M059J (cell line): Measurements from ENCODE around the gene DIAPH3. TPM values are rescaled to one million over a fixed set of nuclear protein-coding genes. Genes with fewer than 3 reads are reported as not detected.

ENCODE experiments used
- DNase-seq: peaks from one replicate; pipeline ENCODE4 v3.0.0-alpha.2; 2012; ENCODE audit warnings: low read depth
- total RNA-seq: library from RNA; depleted of rRNA; stranded (reverse); fragments of >200 nt; shearing (Covaris generic); gene quantifications from 2 replicates; pipeline ENCODE4 v1.2.3, GENCODE V29; 2014

Gene DIAPH3
- total RNA-seq, 1 experiment from 2014 or later, result 17.2 TPM

DNA sequence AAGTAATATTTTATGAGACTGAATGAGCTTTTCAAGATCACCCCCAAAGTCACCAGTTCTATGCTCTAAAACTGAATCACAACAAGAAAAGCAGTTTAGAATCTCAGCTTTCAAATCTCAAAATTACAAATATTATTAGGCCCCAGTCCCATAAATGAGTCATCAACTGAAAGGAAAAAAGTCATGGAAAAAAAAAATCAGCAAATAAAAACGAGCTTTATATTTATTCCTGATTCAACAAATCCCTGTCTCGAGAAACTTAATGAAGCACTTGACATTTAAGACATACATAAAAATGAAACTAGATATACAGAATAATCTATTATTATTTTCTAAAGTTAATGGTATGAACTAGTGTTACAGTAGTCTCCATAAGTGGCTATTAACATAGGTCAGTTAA, 203.0 kb downstream of the DIAPH3 start:
- no peak for DNase-seq

DNA sequence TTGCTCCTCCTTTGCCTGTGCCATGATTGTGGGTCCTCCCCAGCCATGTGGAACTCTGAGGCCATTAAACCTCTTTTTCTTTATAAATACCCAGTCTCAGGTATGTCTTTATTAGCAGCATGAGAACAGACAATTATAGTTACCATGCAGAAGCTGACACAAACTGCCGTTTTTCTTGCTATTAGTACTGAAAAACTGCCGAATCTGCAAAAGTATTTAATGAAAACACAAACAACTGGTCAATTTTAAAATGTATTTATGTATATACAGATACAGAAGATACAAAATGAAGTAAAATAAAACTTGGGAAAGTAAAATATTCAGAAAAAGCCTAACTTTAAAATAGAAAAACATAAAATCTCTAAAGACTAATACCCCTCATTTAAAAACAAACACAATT, 206.3 kb downstream of the DIAPH3 start:
- no peak for DNase-seq

DNA sequence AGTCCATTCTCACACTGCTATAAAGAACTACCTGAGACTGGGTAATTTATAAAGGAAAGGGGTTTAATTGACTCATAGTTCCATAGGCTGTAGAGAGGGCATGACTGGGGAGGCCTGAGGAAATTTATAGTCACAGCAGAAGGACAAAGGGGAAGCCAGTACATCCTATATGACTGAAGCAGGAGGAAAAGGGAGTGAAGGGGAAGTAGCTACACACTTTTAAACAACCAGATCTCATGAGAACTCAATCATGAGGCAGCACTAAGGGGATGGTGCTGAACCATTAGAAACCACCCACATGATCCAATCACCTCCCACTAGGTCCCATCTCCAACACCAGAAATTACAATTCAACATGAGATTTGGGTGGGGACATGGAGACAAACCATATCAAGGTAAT, 209.1 kb downstream of the DIAPH3 start:
- DNase-seq, result no peak

DNA sequence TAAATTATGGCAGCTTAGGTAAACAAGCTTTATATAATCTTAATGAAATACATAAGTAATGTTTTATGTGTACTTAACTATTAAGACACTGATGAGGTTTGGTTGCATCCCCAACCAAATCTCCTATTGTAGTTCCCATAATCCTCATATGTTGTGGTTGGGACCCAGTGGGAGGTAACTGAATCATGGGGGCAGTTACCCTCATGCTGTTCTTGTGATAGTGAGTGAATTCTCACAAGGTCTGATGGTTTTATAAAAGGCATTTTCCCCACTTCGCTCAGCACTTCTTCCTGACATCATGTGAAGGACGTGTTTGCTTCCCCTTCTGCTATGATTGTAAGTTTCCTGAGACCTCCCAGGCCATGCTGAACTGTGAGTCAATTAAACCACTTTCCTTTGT, 212.7 kb downstream of the DIAPH3 start:
- DNase-seq, result no peak

DNA sequence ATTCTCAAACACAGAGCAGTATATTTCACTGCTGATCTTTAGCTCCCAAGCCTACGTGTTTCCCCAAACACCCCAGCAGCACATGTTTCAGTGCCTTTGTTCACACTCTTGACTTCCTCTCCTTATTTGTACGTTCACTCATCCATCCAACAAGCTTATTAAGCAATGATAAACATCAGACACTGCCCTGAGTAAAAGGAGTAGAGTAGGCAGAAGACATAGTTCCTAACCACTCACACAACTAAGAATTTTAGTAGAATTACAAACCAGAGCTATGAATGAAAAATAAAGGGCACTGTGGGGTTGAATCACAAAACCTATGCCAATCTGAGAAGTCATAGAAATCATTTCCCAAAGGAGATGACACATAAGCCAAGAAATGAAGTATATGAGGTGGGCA, 213.5 kb downstream of the DIAPH3 start:
- no peak for DNase-seq

DNA sequence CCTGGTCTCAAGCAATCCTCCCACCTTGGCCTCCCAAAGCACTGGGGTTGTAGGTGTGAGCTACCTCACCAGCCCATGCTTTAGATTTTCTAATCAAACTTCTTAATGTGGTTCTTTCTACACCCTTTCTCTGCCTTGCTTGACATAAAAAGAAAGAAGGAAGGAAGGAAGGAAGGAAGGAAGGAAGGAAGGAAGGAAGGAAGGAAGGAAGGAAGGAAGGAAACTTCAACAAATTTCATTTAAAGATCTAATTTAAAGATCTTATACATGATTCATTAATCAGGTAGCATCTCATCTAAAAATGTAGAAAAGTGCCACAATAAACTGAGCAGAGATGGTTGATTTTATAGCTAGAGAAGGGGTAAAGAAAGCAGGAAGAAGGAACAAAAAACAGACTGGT, 215.0 kb downstream of the DIAPH3 start:
- DNase-seq, result no peak

DNA sequence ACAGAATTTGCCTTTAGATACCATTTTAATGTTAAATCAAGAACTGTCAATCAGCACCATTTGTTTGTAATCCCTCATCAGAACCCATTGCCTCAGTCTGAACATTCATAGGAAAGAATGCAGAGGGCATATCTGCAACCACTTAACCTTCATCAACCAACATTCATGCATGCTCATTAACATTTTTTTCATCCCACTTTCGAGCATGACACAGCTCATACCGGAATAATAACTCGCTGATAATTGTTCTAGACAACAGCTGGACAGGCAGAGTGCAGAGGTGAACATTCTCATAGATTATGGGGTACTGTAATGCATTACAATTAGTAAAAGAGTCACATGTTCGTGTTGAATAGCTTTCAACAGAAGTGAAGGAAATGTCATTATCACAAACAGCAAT, 216.8 kb downstream of the DIAPH3 start:
- DNase-seq, result peak; percentile 0

DNA sequence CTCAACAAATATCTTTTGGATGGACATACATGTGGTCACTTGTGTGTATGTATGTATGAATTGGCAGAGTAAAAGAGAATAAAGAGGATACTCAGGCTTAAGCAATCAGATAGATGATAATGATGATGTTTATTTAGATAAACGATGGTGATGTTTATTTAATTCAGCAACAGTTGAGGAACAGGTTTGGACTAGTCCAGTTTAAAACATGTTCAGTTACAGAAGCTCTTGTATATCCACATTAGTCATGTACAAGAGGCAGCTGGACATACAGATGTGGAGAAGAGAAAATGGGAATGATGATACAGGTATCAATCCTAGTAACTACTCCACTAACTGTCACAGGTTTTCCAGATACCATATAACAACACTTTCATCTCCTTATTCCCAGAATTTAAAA, 232.1 kb downstream of the DIAPH3 start:
- no peak for DNase-seq

DNA sequence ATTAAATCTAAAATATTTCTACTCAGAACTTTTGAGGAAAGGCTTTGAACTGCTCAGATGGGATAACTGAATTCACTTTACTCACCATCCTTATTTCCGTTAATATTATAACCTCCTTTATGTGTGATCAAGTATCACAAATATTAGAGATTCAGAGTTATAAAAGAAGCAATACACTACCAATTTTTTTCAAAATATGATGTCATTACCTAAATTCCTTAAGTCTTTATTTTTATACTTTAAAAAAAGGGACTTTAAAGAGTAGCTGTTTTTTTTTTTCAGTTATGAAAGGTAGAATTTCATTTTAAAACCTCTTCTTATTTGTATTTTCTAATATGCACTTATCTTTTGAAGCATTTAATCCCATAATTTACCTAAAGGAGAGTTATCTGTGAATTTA, 239.5 kb downstream of the DIAPH3 start:
- no peak for DNase-seq

DNA sequence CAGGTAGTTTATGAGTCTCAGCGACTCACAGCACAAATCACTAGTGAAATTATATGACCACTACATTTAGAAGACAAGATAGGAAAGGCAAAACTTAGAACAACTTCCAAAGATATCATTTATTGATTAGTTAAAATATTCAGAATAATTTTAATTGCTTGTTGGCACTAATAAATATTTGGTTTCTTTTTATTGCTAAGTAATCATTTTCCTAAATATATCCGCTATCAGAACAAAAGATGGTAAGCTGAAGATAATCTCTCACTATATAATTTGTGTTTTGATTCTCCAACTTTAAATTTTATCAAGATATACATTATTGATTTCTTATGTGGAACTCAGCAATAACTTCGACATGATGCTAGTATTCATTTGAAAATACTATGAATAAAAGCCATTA, 248.5 kb downstream of the DIAPH3 start:
- no peak for DNase-seq

DNA sequence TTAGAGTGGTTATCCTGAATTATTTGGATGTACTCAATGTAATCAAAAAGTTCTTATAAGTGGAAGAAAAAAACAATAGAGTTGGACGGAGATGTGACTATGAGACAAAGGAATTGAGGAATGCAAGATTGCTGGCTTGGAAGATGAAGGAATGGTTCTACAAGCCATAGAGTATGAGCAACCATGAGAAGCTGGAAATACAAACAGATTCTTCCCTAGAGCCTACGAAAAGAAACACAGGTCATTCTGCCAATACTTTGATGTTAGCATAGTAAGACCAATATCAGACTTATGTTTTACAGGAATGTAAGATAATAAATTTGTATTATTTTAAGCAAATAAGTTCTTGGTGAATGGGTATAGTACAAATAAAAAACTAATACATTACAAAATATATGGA, 249.2 kb downstream of the DIAPH3 start:
- no peak for DNase-seq

DNA sequence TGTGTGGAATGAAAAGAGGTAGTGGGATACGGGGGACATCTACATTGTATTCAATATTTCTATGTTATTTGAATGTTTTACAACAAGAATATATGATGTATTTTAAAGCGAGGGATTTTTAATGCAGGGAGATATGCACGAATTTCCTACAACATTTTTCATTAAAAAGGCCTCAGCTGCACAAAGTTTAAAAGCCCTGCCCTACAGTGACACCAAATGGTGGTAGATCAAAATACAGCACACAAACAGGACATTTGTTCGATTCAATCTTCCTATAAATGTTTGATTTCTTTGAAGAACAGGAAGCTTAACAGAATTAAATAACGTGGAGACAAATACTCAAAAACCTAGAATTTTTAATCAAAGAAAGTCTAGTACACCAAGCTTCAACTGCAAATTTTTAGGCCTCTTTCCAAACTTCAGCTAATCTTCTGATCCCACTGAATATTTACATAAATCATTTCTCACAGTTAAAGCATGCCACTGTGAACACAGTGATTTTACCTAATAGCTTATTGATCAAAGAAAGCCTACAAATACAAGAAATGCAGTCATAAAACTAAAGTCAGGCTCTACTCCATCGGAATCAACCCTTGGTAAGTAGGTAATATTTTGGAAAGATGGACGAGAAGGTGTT, 257.2 kb downstream of the DIAPH3 start:
- peak; percentile 24 for DNase-seq

DNA sequence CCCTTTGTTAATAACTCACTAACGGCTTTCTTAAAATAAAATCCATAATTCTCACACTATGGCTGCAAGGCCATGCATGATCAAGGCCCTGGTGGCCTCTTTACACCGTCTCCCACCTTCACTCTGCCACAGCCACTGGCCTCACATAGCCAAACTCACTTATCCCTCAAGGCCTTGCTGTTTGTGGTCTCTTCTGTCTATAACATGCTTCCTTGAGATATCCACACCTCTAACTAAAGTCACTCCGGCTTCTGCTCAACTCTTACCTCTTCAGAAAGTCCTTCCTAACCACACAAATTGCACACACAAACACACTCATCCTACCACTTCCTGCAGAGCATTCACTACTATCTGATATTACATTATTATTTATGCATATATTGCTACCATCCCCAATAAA, 262.5 kb downstream of the DIAPH3 start:
- no peak for DNase-seq

DNA sequence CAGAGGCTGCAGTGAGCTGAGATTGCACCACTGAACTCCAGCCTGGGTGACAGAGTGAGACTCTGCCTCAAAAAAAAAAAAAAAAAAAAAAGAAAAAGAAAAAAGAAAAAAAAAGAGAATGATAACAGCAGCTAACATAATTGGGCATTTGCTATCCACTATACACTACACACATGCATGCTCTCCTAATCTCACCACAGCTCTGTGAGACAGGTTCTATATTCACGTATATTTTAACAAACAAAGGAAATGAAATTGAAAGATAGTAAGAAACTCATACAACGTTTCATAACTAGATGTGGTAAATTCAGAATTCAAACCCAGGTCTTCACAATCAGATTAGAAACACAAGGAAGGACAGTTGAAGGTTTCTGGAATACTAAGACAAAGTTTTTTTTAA, 265.7 kb downstream of the DIAPH3 start:
- no peak for DNase-seq

DNA sequence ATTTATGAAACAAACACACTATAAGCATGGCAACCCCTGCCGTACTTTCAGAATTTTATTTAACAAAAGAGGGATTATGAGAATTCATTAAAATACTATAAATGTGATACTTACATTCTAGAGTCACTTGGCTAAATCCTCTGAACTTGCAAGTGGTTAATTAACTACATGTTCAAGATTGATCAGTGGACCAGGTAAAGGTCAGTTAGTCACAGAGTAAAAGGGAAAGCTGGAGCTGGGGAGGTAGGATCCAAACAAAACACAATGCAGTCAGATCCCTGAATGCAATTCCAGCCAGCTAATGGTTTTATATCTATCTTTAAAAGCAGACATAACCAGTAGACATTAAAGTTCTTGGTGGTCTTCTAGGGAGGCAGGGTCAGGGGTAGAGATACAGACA, 270.5 kb downstream of the DIAPH3 start:
- no peak for DNase-seq

DNA sequence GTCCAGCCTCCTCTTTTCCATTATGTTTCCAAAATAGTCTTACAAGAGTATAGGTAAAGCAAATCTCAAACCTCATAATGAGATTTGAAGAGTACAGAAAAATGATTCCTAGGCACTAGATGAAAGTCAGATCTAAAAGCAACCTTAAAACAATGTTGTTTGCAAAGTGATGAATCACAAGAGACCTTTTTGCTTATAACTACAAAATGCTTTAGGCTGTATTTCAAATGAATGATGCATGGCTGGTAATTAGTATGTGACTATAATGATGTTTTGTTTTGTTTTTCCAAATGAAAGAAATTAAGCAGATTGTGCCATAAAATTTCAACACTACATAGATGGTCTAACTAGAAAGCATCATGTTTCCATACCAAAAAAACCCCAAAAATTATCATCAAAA, 272.7 kb downstream of the DIAPH3 start:
- no peak for DNase-seq

DNA sequence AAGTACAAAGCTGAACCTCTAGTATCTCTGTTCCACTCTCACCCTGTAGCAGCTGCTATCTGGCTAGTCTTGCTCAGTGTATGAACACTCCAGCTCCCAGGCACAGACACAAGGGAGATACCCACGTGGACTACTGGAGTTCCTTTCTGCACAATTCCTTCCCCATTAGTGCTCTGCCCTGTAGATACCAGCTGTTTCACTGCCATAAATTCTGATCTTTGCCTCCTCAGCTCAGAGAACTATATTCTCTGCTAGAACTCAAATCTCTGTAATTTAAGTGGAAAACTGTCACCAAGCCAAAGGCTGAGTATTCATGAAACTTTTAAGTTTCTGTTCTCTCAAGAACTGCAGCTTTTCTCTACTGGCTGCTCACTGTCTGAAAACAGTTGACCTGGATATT, 273.7 kb downstream of the DIAPH3 start:
- no peak for DNase-seq

DNA sequence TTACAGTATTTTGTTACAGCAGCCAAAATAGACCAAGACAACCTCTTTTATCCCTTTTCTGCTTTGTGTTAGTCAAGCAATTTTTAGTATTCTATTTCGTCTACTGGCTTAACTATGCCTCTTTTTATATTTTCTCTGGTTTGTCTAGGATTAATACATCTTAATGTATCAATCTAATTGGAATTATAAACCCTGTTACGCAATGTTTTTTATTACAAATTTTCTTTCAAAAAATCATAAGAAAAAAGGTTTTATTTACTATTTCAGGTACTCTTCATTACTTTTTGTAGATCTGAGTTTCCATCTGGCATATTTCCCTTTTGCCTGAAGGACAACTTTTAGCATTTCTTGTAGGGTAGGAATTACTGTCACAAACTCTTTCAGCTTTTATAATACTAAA, 275.3 kb downstream of the DIAPH3 start:
- DNase-seq, result no peak

DNA sequence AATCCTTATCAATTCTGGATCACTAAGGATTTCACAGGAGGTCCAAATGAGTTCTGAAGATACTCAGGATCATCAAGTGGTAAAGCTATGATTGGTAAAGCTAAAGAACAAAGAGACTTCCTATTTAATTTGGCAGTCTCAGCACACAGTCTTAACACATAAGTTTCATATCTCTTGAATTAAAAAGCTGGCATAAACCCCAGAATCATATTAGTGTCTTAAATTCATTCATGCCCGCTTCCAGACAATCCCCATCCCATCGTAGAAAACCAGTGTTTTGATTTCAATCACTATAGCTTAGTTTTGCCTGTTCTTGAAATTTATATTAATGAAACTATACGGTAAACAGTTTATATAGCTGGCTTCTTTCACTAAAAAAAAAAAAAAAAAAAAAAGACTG, 278.7 kb downstream of the DIAPH3 start:
- DNase-seq, result no peak

DNA sequence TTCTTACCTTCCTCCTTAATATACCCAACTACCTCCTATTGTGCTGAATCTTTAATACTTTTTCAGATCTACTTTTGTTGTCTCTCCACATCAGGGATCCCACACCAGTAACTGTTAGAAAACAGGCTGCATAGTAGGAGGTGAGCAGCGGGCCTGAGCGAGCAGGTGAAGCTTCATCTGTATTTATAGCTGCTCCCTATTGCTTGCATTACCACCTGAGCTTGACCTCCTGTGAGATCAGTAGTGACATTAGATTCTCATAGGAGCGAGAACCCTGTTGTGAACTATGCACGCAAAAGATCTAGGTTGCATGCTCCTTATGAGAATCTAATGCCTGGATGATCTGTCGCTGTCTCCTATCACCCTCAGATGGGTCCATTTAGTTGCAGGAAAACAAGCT, 279.8 kb downstream of the DIAPH3 start:
- no peak for DNase-seq

DNA sequence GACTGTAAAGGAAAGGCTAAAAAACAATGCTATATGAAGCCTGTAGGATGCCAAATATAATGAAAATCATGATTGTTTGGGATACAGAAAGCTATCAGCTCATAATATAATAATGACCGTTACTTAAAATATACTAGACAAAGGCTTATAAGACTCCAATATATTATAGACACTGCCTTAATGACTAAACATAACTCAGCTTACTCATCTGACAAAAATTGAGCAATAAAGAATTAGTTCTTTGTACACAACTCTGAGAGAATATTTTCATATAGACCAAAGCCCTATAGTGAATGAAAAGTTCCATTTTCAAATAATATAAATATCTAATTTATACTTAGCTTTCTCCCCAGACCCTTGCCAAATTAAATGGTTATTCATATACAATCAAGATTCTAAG, 283.3 kb downstream of the DIAPH3 start:
- DNase-seq, result no peak

DNA sequence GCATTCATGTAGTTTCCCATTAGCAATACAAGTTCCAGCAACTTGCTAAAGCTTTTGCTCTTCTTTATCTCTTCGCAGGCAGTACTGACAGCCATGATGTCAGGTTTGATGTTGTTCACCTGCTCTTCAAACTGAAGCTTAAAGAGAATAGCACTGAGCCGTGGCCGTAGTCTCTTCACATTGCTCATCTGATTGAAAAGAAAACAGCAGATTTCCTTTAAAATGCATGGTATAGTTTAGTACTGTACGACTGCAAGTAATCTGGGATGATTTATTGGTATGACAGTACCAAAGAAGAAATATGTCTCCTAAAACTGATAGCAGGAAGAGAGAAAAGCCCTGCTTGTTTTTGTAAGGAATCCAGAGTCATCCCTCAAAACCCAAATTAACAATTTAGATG, 284.4 kb downstream of the DIAPH3 start:
- no peak for DNase-seq

DNA sequence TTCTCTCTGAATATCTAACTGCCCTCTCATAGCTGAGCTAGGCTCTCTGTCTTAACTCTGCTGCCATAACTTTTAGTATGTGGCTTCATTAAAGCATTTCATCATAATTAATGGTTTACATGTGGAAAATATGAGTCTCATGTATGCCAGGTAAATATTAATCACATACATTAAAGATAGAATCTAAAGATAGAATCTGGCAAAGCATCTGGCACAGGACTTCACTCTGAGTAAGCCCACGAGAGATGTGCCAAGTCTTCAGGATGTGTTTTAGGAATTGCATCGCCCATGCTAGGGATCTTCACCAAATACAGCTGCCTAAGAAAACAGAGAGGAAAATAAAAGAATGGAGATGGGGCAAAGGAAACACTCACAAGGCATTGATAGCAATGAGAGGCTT, 285.8 kb downstream of the DIAPH3 start:
- no peak for DNase-seq

DNA sequence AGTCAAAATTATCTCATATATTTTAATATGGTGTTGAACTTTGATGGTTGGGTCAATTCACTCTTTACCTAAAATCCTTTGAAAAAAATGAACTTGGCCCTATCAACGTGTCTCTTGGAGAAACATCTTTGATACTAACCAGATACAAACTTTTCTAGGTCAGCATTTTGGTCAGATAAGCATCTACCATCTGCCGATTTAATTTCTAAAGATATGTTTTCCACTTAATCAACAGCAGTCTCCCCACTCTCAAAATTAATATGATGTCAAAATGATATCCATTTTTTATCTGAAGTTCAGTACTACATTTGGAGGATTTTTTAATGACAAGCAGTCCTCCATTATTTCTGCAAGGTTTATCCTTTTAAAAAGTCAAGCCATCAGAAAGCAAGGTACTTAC, 288.8 kb downstream of the DIAPH3 start:
- DNase-seq, result no peak

DNA sequence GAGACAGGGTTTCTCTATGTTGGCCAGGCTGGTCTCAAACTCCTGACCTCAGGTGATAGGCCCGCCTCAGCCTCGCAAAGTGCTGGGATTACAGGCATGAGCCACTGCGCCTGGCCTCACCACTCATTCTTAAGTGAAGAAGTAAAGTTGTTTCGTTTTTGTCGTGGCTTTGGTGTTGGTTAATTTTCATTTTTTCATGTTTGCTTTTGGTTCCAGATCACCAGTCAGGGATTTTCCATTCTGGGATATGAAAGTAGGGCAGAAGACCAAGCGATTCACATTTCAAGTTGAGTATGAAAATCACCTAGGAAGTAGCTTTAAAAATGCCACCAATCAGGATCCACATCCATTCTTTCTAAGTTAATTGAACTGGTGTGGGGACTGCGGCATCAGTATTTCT, 289.9 kb downstream of the DIAPH3 start:
- no peak for DNase-seq
